T-helper 1 cell treated with Interleukin-12 subunit alpha and Interleukin-12 subunit beta and Interleukin-4 antibody, amounts not matched to agents 30 μg/mL and 1 μg/mL, for 36 hours (primary cell): Measurements from ENCODE around the gene CNTN1.
"Not testable (repeated sequence)": the region's sequence is repeated elsewhere in the genome, so short reads cannot be mapped to it uniquely, and the experiment has no call there.

Source experiments
- H3K27ac Mint-ChIP-seq: one replicate; pipeline ENCODE4 v1.8.0; 2021; ENCODE audit warnings: mild to moderate bottlenecking, mixed read lengths
- H3K27me3 Mint-ChIP-seq: one replicate; pipeline ENCODE4 v1.8.0; 2021; ENCODE audit warnings: low read depth, mixed read lengths
- H3K36me3 Mint-ChIP-seq: one replicate; pipeline ENCODE4 v1.8.0; 2021; ENCODE audit warnings: low read depth, mixed read lengths
- H3K4me1 Mint-ChIP-seq: one replicate; pipeline ENCODE4 v1.8.0; 2021; ENCODE audit warnings: low read depth, mixed read lengths
- H3K4me3 Mint-ChIP-seq: one replicate; pipeline ENCODE4 v1.8.0; 2021; ENCODE audit warnings: mild to moderate bottlenecking, moderate library complexity, mixed read lengths
- H3K9me3 Mint-ChIP-seq: one replicate; pipeline ENCODE4 v1.8.0; 2021; ENCODE audit warnings: mixed read lengths

Gene CNTN1

DNA sequence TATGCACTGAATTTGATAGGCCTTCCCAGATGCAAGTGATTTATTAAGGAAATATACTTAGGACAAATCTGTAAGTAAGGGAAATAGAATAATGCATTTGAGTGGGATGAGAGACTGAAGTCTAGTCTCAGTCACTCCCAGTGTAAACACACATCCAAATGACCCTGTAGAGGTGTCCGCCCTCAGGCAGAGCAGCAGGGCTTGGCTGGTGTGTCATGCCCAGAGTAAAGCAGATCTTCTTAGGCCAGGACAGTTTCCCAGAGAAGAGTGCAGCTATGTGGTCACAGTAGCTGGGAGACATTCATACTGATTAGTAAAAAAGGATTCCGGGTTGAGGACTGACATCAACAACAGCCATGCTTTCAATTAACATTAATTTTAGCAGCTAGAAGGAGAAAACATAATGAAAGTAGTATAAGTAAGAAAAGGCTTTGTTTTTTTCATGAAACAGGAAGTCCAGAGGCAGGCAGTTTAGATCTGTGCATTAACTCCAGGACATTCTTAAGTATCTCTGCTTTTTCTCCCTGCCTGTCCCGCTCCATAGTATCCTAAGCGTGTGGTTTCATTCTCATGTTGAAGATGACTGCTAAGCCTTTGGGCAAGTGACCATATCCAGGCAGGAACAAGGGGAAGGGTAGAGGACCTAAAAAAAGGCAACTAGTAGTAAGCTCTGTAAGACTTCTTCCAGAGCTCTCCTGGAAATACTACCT is 35.7 kb downstream of the CNTN1 start:
- no peaks in the 10 kb centered on the region for H3K4me1 Mint-ChIP-seq
- no peak overlapping the region for H3K4me3 Mint-ChIP-seq
- H3K27ac Mint-ChIP-seq = no peak overlapping the region
- no peaks in the 10 kb centered on the region for H3K27me3 Mint-ChIP-seq
- no peaks in the 10 kb centered on the region for H3K9me3 Mint-ChIP-seq
- no peaks in the 10 kb centered on the region for H3K36me3 Mint-ChIP-seq

DNA sequence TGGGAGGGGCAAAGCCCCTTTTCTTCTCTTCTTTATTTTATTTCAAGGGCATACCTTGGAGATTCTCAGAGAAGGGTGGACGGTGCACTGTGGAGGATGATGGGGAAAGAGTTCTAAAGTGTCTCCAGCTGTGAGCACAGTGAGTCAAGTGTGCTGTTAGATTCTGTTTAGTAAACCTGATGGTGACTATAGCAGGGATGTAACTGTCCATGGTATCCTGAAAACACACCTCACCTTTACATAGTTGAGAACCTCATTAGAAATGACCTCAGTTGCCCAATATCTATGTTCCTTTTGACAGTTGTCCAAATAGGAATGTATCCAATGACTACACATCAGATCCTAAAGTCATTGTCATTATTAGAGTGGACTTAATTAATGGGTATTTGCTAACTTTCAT is 38.0 kb downstream of the CNTN1 start:
- H3K4me1 Mint-ChIP-seq = no peaks in the 10 kb centered on the region
- no peaks in the 10 kb centered on the region for H3K27me3 Mint-ChIP-seq
- H3K36me3 Mint-ChIP-seq = no peaks in the 10 kb centered on the region
- H3K4me3 Mint-ChIP-seq = no peak overlapping the region
- H3K27ac Mint-ChIP-seq = no peak overlapping the region
- no peaks in the 10 kb centered on the region for H3K9me3 Mint-ChIP-seq

DNA sequence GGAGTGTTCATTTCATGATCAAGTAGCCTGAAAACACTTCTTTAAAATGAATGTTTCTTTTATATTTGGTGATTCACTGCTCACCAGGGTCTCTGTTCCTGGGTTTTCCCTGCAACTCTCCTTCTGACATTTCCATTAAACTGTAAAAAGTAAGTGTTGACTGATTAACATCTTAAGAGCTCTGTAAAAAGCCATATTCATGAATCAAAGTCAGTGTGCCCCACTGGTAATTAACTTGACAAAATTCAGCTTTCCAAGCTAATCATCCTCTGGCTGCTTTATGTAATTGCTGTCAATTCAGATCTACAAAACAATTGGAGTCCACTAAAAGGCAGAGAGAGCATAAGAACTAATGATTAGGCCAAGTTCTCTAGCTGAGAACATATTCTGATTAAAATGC is 41.6 kb downstream of the CNTN1 start:
- H3K4me1 Mint-ChIP-seq = no peaks in the 10 kb centered on the region
- no peaks in the 10 kb centered on the region for H3K9me3 Mint-ChIP-seq
- H3K36me3 Mint-ChIP-seq = no peaks in the 10 kb centered on the region
- no peaks in the 10 kb centered on the region for H3K27me3 Mint-ChIP-seq
- H3K4me3 Mint-ChIP-seq = no peak overlapping the region
- no peak overlapping the region for H3K27ac Mint-ChIP-seq

DNA sequence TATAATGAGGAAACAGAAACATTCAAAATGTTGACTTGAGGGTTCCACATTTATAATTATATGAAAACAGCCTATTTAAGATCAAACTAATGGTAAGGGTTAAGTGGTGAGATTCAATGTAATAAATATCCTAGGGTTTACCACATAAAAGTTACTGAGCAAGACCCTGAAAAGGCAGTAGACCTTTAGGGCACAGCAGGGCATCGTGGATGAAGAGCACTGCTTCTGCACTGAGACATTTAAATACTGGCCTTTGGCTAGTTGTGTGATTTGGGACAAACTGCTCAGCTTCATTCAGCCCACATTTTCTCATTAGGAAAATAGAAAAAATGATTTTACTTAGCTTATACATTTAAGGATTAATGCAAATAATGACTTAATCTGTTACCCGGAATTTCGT is 42.0 kb downstream of the CNTN1 start:
- Mint-ChIP-seq H3K27ac (no peak overlapping the region), H3K9me3 (no peaks in the 10 kb centered on the region), H3K4me3 (no peak overlapping the region), H3K27me3 (no peaks in the 10 kb centered on the region), H3K36me3 (no peaks in the 10 kb centered on the region), H3K4me1 (no peaks in the 10 kb centered on the region)

DNA sequence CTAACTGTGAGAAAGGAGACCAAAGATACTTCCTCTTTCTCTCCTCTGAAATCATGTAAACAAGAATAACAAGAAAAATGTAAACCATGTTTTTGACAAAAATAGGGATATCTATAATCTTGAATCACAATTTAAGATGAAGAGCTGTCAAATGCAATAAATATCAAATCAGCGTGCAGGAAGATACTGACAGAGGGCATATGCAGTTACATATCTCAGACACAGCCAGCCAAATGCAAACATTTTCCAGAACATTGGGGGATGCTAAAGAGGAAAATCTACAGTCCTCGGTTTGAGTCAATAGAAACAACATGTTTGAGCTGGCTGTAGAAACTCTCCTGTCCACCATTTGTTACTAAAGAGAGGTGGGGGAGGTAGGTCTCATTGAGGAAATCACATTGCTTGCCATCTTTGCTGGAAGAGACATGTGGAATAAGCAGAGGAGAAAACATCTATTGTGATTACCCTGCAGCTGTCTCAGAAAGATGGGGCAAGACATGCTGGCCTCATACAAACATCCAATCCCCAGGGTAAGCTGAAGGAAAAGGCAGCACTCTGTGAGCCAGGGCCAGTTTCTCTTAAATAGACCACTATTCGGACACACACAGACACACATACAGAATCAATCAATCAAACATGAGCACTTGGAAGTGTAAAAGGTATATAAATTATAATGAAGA is 43.5 kb downstream of the CNTN1 start:
- Mint-ChIP-seq H3K36me3 (no peaks in the 10 kb centered on the region), H3K4me1 (no peaks in the 10 kb centered on the region), H3K4me3 (no peak overlapping the region), H3K9me3 (no peaks in the 10 kb centered on the region), H3K27ac (no peak overlapping the region), H3K27me3 (no peaks in the 10 kb centered on the region)

DNA sequence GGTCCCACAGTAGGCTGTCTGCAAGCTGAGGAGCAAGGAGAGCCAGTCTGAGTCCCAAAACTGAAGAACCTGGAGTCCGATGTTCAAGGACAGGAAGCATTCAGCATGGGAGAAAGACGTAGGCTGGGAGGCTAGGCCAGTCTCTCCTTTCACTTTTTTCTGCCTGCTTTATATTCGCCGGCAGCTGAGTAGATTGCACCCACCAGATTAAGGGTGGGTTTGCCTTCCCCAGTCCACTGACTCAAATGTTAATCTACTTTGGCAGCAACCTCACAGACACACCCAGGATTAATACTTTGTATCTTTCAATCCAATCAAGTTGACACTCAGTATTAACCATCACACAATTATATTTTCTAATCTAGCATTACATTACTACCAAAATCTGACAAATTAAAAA is 45.2 kb downstream of the CNTN1 start:
- H3K4me3 Mint-ChIP-seq, H3K27ac Mint-ChIP-seq, H3K4me1 Mint-ChIP-seq, H3K27me3 Mint-ChIP-seq, H3K9me3 Mint-ChIP-seq, H3K36me3 Mint-ChIP-seq: not testable (repeated sequence)

DNA sequence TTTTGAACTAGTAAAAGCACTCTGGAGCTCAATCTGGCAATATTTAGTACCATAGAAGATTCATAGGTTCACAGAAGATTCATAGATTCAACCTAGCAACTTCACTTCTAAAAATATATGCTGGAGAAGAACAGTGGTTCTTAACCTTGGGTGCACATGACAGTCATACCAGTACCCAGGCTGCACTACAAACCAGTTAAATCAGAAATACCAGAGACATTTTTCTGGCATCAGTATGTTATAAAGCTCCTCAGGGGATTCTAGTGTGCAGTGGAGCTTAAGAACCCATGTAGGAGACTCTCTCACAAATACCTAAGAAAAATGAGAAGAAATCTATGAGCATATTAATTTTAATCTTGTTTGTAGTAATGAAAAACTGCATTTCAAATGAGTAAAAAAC is 46.6 kb downstream of the CNTN1 start:
- no peak overlapping the region for H3K27ac Mint-ChIP-seq
- no peaks in the 10 kb centered on the region for H3K4me1 Mint-ChIP-seq
- H3K4me3 Mint-ChIP-seq = no peak overlapping the region
- no peaks in the 10 kb centered on the region for H3K36me3 Mint-ChIP-seq
- H3K27me3 Mint-ChIP-seq = no peaks in the 10 kb centered on the region
- H3K9me3 Mint-ChIP-seq = peaks cover 4% of the 10 kb centered on the region

DNA sequence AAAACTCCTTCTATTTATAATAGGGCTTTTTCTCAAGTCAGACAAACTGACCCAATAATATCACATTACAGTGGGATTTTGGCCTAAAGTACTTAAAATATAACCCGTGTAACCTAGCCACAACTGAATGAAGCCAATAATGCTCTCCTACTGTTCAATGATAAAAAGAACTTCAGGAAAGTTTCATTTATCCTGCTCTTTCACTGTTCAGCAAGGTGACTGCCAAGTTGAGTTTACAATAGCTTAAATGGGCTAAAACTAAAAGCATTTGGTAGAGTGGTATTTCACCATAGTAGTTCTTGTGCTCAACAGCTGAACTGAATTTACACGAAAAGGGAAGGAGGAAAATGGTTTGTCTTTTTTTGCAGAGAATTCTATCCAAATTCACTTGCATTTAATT is 49.8 kb downstream of the CNTN1 start:
- Mint-ChIP-seq H3K36me3 (no peaks in the 10 kb centered on the region), H3K27ac (no peak overlapping the region), H3K27me3 (no peaks in the 10 kb centered on the region), H3K4me1 (no peaks in the 10 kb centered on the region), H3K4me3 (no peak overlapping the region), H3K9me3 (peaks cover 5% of the 10 kb centered on the region)

DNA sequence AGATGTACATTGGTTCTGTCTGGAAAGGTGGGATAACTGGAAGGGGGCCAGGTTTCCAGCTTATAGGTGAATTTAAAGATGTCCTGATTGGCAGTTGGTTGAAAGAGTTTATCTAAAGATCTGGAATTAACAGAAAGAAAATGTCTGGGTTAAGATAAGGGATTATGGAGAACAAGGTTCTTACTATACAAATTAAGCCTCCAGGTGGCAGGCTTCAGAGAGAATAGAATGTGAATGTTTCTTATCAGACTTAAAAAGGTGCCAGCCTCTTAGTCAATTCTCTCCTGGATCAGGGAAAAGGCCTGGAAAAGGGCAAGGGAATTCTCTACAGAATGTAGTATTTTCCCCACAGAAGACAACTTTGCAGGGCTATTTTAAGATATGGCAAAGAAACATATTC is 53.1 kb downstream of the CNTN1 start:
- Mint-ChIP-seq H3K9me3 (peaks cover 5% of the 10 kb centered on the region), H3K27ac (no peak overlapping the region), H3K36me3 (no peaks in the 10 kb centered on the region), H3K4me3 (no peak overlapping the region), H3K4me1 (no peaks in the 10 kb centered on the region), H3K27me3 (no peaks in the 10 kb centered on the region)

DNA sequence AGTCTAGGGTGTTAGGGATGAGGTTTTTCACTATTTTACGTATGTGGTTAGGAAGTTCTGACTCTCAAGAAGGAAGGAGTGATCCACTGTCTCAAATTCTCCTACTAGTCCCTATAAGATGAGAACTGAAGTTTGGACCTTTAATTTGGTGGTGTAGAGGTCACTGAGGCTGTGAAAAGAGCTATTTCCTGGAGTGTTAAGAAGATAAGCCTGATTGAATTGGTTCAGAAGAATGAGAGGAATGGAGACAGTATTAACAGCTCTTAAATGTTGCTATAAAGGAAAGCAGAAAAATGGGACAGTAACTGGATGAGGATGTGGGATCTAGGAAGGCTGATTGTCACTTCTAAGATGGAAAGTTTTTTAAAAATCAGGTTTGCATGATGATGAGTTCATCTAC is 57.6 kb downstream of the CNTN1 start:
- no peak overlapping the region for H3K27ac Mint-ChIP-seq
- no peaks in the 10 kb centered on the region for H3K27me3 Mint-ChIP-seq
- no peaks in the 10 kb centered on the region for H3K4me1 Mint-ChIP-seq
- H3K4me3 Mint-ChIP-seq = no peak overlapping the region
- no peaks in the 10 kb centered on the region for H3K36me3 Mint-ChIP-seq
- H3K9me3 Mint-ChIP-seq = no peaks in the 10 kb centered on the region

DNA sequence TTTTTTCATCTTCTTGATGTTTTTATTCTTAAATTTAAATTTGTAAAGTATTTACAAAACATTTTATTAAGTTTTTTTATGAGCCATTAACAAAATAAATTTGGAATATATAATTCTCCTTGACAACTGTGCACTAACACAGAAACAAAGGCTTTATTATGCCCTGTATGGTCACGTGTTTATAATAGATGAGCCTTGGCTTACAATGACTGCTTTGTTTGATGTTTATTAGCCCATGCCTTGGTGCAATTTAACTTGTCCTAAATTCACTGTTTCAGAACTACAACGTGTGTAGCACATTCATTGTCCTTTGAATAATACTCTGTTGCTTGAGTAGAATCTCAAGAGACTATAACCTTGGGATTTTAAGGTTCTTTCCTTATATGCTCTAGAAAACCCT is 59.8 kb downstream of the CNTN1 start:
- H3K36me3 Mint-ChIP-seq = no peaks in the 10 kb centered on the region
- no peaks in the 10 kb centered on the region for H3K9me3 Mint-ChIP-seq
- H3K27ac Mint-ChIP-seq = no peak overlapping the region
- H3K4me1 Mint-ChIP-seq = no peaks in the 10 kb centered on the region
- H3K27me3 Mint-ChIP-seq = no peaks in the 10 kb centered on the region
- H3K4me3 Mint-ChIP-seq = no peak overlapping the region

DNA sequence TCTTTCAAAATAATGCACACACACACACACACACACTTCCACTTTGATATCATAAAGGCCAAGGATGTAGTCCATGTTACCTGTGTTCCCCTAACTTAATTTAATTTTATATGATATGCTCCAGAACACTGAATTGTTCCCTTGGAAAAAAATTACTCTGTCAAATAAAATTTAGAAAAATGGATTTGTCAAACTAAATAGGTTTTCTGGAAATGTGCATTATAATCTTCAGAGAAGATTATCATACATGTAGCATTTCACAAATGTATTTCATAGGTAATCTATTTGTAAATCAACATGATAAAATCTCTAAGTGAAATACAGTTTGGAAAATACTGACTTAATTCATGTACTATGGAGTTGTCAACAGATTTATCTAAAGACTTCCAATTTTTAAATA is 68.6 kb downstream of the CNTN1 start:
- H3K27ac Mint-ChIP-seq = no peak overlapping the region
- H3K4me3 Mint-ChIP-seq = no peak overlapping the region
- peaks cover 3% of the 10 kb centered on the region for H3K9me3 Mint-ChIP-seq
- H3K4me1 Mint-ChIP-seq = no peaks in the 10 kb centered on the region
- H3K36me3 Mint-ChIP-seq = no peaks in the 10 kb centered on the region
- H3K27me3 Mint-ChIP-seq = no peaks in the 10 kb centered on the region

DNA sequence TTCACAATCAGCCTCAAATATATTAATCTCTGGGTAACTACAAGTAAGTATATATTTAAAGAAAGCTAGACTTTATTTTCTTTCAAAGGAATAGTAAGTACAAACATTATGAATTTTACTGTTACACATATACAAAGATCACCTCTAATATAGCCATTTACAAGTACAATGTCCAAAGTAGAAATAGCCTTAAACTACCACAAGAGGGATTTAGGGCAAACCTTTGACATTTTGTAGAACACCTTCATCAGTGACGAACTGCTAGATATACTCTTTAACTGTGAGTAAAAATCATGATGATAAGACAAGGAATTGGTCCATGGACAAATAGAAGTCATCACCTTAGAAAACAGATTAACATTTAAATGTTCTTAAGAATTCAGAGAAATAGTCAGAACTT is 69.8 kb downstream of the CNTN1 start:
- H3K4me1 Mint-ChIP-seq = no peaks in the 10 kb centered on the region
- H3K36me3 Mint-ChIP-seq = no peaks in the 10 kb centered on the region
- H3K27me3 Mint-ChIP-seq = no peaks in the 10 kb centered on the region

DNA sequence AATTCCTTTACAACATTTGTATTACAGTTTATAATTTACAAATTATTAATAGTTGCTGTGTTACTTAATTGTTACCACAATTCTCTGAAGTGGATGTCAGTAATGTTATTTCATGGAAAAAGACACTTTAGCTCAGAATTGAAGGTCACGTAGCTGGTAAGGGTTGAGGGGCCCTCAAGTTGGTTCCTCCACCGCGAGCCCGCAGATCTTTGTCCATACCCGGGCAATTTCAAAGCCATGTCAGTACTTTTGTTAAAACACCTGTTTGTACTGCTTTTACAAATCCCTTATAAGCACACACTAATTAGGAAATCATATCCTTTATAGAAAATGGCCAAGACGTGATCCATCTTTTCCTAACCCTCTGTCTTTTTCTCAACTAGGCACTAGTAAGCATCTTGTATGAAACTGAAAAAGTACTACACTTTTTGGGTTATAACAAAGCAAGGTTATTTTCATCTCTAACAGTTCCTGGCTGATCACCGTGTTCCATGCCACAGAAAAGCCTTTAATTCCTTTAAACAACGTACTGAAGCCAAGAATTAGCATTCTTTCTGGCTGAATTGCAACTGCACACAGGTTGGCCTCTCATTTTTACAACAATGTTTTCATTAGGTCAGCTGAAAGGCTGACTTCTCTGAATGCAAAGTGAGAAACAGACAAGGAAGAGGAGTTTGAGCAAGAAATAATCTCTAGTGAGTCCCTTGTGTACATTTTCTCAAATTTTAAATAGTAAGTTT is 76.1 kb downstream of the CNTN1 start:
- H3K27ac Mint-ChIP-seq = no peak overlapping the region
- no peaks in the 10 kb centered on the region for H3K4me1 Mint-ChIP-seq
- no peaks in the 10 kb centered on the region for H3K36me3 Mint-ChIP-seq
- peaks cover 3% of the 10 kb centered on the region for H3K9me3 Mint-ChIP-seq
- H3K4me3 Mint-ChIP-seq = no peak overlapping the region
- no peaks in the 10 kb centered on the region for H3K27me3 Mint-ChIP-seq

More for the DNA sequence above, 69.8 kb downstream of the CNTN1 start:
- no peak overlapping the region for H3K4me3 Mint-ChIP-seq
- H3K27ac Mint-ChIP-seq = no peak overlapping the region
- H3K9me3 Mint-ChIP-seq = peaks cover 3% of the 10 kb centered on the region

DNA sequence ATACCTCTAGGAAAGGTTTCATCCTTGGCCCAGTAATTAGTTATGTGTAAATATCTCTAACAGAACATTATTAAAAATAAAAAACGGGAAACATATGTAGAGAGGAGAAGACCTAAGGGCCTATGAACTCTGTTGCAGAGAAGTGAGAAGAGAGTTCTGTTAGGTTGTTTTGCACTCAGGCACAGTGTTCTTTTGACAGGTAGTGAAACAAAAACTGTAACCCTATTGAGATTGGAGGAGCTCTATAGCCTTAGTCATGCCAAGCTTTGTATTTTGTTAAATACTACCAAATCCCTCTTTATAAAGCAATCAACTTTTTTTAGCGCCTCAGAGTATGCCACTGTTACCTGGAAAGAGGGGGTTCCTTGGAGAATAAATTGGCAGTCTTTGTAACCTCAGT is 77.6 kb downstream of the CNTN1 start:
- H3K27ac Mint-ChIP-seq = no peak overlapping the region
- H3K4me3 Mint-ChIP-seq = no peak overlapping the region
- H3K36me3 Mint-ChIP-seq = no peaks in the 10 kb centered on the region
- peaks cover 3% of the 10 kb centered on the region for H3K9me3 Mint-ChIP-seq
- H3K27me3 Mint-ChIP-seq = no peaks in the 10 kb centered on the region
- H3K4me1 Mint-ChIP-seq = no peaks in the 10 kb centered on the region
